ENCODE results near the gene NDUFAF8. TPM values are rescaled to one million over a fixed set of nuclear protein-coding genes. Genes with fewer than 3 reads are reported as not detected.

NDUFAF8 gene
- total and polyA plus RNA-seq, 10 of the 15 experiments (the other 5 are each of a cell fraction or from before 2014, with no cell fraction given): 22.0 to 307 (median 106) TPM

- TF ChIP-seq ZNF687 (IDR thresholded peaks at IDR 0.05) (peak; percentile 79), ZNF384 (IDR thresholded peaks at IDR 0.05; ENCODE audit: borderline replicate concordance, low read depth, low read length) (no peak), CREB1 (IDR thresholded peaks at IDR 0.05; ENCODE audit: low read depth) (no peak), MXI1 (IDR thresholded peaks at IDR 0.05; ENCODE audit: low read depth, low read length) (peak; percentile 72), ZBTB40 (IDR thresholded peaks at IDR 0.05; ENCODE audit: borderline replicate concordance) (no peak; the same call in 1 of the 2 replicates), EGR1 (IDR thresholded peaks at IDR 0.05; ENCODE audit: borderline replicate concordance in 1 of 2, low read depth in 2 of 2, low read length in 2 of 2) (no peak), CBFB (IDR thresholded peaks at IDR 0.05; ENCODE audit: low read depth) (peak; percentile 25; the same call in 1 of the 2 replicates), EZH2 (IDR thresholded peaks at IDR 0.05; ENCODE audit: borderline replicate concordance, control insufficient read depth, low read depth, low read length) (no peak), NR2F1 (conservative IDR thresholded peaks at IDR 0.05) (no peak), FOXK2 (IDR thresholded peaks at IDR 0.05) (no peak), STAT1 (conservative IDR thresholded peaks at IDR 0.05) (no peak), ATF2 (IDR thresholded peaks at IDR 0.05; ENCODE audit: low read length) (no peak), TBL1XR1 (IDR thresholded peaks at IDR 0.05; ENCODE audit: low read depth, low read length) (no peak), ATF3 (IDR thresholded peaks at IDR 0.05; ENCODE audit: borderline replicate concordance, extremely low read depth, low read depth, low read length) (no peak), MTA2 (IDR thresholded peaks at IDR 0.05; ENCODE audit: low read depth) (no peak), E2F4 (IDR thresholded peaks at IDR 0.05; ENCODE audit: low read depth, low read length) (no peak)
Observed at GRCh38 chr17:81285179-81285878, 46.2 kb downstream of the NDUFAF8 start (continued).

Measured in GM12878 (cell line).